Measurements from ENCODE around the gene FHIT. TPM values are rescaled to one million over a fixed set of nuclear protein-coding genes. Genes with fewer than 3 reads are reported as not detected.

FHIT gene
- total RNA-seq, 1 donor from 2014 or later: 20.2 TPM

- H3K36me3 Mint-ChIP-seq (ENCODE audit: low read depth, unreplicated experiment): no peaks in the 10 kb centered on the region
- no peak for DNase-seq (ENCODE audit: low spot score)
- no peaks in the 10 kb centered on the region for H3K4me1 Mint-ChIP-seq (ENCODE audit: unreplicated experiment)
- no peaks in the 10 kb centered on the region for H3K9me3 Mint-ChIP-seq (ENCODE audit: unreplicated experiment)
- no peaks in the 10 kb centered on the region for H3K27me3 Mint-ChIP-seq (ENCODE audit: unreplicated experiment)
- TF ChIP-seq, protein P1, sequence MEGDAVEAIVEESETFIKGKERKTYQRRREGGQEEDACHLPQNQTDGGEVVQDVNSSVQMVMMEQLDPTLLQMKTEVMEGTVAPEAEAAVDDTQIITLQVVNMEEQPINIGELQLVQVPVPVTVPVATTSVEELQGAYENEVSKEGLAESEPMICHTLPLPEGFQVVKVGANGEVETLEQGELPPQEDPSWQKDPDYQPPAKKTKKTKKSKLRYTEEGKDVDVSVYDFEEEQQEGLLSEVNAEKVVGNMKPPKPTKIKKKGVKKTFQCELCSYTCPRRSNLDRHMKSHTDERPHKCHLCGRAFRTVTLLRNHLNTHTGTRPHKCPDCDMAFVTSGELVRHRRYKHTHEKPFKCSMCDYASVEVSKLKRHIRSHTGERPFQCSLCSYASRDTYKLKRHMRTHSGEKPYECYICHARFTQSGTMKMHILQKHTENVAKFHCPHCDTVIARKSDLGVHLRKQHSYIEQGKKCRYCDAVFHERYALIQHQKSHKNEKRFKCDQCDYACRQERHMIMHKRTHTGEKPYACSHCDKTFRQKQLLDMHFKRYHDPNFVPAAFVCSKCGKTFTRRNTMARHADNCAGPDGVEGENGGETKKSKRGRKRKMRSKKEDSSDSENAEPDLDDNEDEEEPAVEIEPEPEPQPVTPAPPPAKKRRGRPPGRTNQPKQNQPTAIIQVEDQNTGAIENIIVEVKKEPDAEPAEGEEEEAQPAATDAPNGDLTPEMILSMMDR (IDR thresholded peaks at IDR 0.05; ENCODE audit: unreplicated experiment): no peak
- H3K4me3 Mint-ChIP-seq (ENCODE audit: unreplicated experiment): no peak overlapping the region
- no peak overlapping the region for H3K27ac Mint-ChIP-seq (ENCODE audit: unreplicated experiment)
Observed at GRCh38 chr3:59775761-59776325, 1475.4 kb downstream of the FHIT start.

GRCh38 chr3:59775106-59775505, 1476.1 kb downstream of the FHIT start:
- no peaks in the 10 kb centered on the region for H3K36me3 Mint-ChIP-seq (ENCODE audit: low read depth, unreplicated experiment)
- H3K27ac Mint-ChIP-seq (ENCODE audit: unreplicated experiment): no peak overlapping the region
- H3K4me1 Mint-ChIP-seq (ENCODE audit: unreplicated experiment): no peaks in the 10 kb centered on the region
- H3K9me3 Mint-ChIP-seq (ENCODE audit: unreplicated experiment): no peaks in the 10 kb centered on the region
- H3K4me3 Mint-ChIP-seq (ENCODE audit: unreplicated experiment): no peak overlapping the region
- no peak for DNase-seq (ENCODE audit: low spot score)
- TF ChIP-seq, protein P1 (IDR thresholded peaks at IDR 0.05; ENCODE audit: unreplicated experiment): no peak
- no peaks in the 10 kb centered on the region for H3K27me3 Mint-ChIP-seq (ENCODE audit: unreplicated experiment)

DNA sequence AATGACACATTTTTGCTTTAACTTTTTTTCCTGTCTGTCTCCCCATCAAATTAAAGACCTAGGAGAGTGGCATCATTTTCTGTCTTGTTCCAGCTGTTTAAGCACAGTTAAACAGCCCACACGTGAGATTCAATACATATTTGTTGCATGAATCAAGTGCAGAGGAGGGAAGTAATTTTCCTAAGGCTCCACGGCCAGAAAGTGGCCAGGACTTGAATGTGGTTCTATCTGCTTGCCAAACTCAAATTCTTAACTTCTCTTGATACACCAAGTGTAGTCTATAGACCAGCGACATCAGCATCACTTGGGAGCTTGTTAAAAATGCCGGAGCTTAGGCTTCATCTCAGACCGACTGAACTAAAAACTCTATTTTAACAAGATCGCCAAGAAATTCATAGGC, 1476.6 kb downstream of the FHIT start:
- no peaks in the 10 kb centered on the region for H3K27me3 Mint-ChIP-seq (ENCODE audit: unreplicated experiment)
- H3K27ac Mint-ChIP-seq (ENCODE audit: unreplicated experiment): no peak overlapping the region
- no peak overlapping the region for H3K4me3 Mint-ChIP-seq (ENCODE audit: unreplicated experiment)
- H3K36me3 Mint-ChIP-seq (ENCODE audit: low read depth, unreplicated experiment): no peaks in the 10 kb centered on the region
- TF ChIP-seq, protein P1 (IDR thresholded peaks at IDR 0.05; ENCODE audit: unreplicated experiment): no peak
- no peaks in the 10 kb centered on the region for H3K4me1 Mint-ChIP-seq (ENCODE audit: unreplicated experiment)
- DNase-seq (ENCODE audit: low spot score): no peak
- H3K9me3 Mint-ChIP-seq (ENCODE audit: unreplicated experiment): no peaks in the 10 kb centered on the region

DNA sequence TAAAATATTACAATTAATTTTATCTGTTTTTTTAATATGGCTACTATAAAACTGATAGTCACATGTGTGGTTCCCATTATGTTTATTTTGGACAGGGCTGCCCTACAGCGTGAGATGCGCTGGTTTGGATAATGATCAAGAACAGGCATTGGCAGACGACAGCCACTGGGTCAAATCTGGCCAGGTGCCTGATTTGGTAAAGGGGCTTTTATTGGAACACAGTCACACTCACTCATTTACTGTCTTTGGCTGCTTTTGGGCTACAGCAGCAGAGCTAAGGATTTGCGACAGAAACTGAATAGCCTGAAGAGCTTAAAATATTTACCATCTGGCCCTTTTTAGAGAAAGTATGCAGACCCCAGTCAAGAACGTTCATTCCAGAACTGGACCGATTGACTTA, 1477.3 kb downstream of the FHIT start:
- H3K4me1 Mint-ChIP-seq (ENCODE audit: unreplicated experiment): no peaks in the 10 kb centered on the region
- H3K36me3 Mint-ChIP-seq (ENCODE audit: low read depth, unreplicated experiment): no peaks in the 10 kb centered on the region
- H3K27me3 Mint-ChIP-seq (ENCODE audit: unreplicated experiment): no peaks in the 10 kb centered on the region
- no peak overlapping the region for H3K27ac Mint-ChIP-seq (ENCODE audit: unreplicated experiment)
- TF ChIP-seq, protein P1 (IDR thresholded peaks at IDR 0.05; ENCODE audit: unreplicated experiment): no peak
- DNase-seq (ENCODE audit: low spot score): no peak
- H3K9me3 Mint-ChIP-seq (ENCODE audit: unreplicated experiment): no peaks in the 10 kb centered on the region
- no peak overlapping the region for H3K4me3 Mint-ChIP-seq (ENCODE audit: unreplicated experiment)

DNA sequence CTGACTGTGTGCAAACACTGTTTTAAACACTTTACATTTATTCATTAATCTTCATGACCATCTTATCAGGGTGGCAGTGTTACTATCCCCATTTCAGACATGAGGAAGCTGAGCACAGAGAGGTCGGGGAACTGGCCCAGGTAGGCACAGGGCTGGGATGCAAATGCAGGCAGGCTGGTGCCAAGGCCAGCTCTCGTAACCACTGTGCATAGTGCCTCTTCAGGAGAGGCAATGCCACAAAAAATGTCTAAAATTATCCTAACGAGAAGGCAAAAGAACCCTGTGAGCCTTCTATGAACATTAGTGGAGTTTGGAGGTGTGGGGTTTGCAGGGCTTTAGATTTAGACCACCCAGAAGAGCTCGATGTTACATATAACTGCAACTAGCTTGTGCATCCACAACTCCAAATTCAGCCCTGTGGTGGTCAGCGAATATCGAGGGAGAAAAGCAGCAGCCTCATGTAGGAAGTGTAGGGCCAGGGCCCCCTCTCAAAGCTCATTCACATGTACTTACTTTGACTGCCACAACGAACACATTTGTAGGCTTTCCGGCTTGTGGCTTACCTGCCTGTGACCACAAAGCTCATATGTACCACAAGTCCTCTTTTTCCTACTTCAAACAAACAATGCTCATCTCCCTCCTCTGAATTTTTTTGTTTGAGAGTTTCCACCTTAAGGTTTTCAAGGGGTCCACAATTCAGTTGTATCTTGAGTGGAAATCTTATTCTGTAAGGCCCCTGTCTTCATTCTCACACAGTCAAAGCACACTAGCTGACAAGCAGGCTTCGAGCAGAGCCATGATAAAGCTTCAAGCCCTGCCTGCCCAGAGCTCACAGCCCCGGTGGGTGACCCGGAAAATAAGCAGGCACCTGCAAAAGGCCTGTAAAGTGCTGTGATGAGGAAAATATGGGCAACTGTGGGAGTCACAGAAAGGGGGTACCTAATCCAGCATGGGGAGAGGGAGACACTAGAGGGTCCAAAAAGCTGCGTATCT, 1478.5 kb downstream of the FHIT start:
- Mint-ChIP-seq H3K36me3 (ENCODE audit: low read depth, unreplicated experiment) (no peaks in the 10 kb centered on the region), H3K4me3 (ENCODE audit: unreplicated experiment) (no peak overlapping the region), H3K27ac (ENCODE audit: unreplicated experiment) (no peak overlapping the region), H3K4me1 (ENCODE audit: unreplicated experiment) (no peaks in the 10 kb centered on the region), H3K9me3 (ENCODE audit: unreplicated experiment) (no peaks in the 10 kb centered on the region), H3K27me3 (ENCODE audit: unreplicated experiment) (no peaks in the 10 kb centered on the region)
- TF ChIP-seq, protein P1 (IDR thresholded peaks at IDR 0.05; ENCODE audit: unreplicated experiment): no peak
- no peak for DNase-seq (ENCODE audit: low spot score)
